Measurements from ENCODE around the gene CPE.

- no peak for TF ChIP-seq CTCF (IDR thresholded peaks at IDR 0.05)
- no peak for TF ChIP-seq POLR2A (IDR thresholded peaks at IDR 0.05)
- no peak for TF ChIP-seq EP300 (IDR thresholded peaks at IDR 0.05)
- TF ChIP-seq POLR2AphosphoS5 (IDR thresholded peaks at IDR 0.05), result no peak
Observed at GRCh38 chr4:165448700-165449099, 69.9 kb downstream of the CPE start.

Data from suprapubic skin (tissue), 4 donors.